Activated CD8-positive, alpha-beta memory T cell treated with anti-CD3 and anti-CD28 coated beads, Interleukin-2, amount 50 U/mL, for 24 hours (primary cell): Measurements from ENCODE around the gene SYK.
"Not testable (repeated sequence)": the region's sequence is repeated elsewhere in the genome, so short reads cannot be mapped to it uniquely, and the experiment has no call there.

Source experiments
- DNase-seq: peaks from one replicate; pipeline ENCODE4 v3.0.0-alpha.2; 2020; ENCODE audit errors: extremely low read depth

SYK gene

GRCh38 chr9:90795871-90796317, 5.7 kb upstream of the SYK start:
- DNase-seq: no peak

- no peak for DNase-seq
Measured at GRCh38 chr9:90799271-90799852, 2.3 kb upstream of the SYK start.

- no peak for DNase-seq
Measured at GRCh38 chr9:90801973-90802322, 329 bp downstream of the SYK start.

GRCh38 chr9:90802386-90802985, 867 bp downstream of the SYK start:
- DNase-seq: no peak

- no peak for DNase-seq
Measured at GRCh38 chr9:90803860-90804593, 2.4 kb downstream of the SYK start.

GRCh38 chr9:90805006-90805996, 3.7 kb downstream of the SYK start:
- no peak for DNase-seq

- DNase-seq: no peak
Measured at GRCh38 chr9:90807006-90807405, 5.4 kb downstream of the SYK start.

GRCh38 chr9:90808398-90808797, 6.8 kb downstream of the SYK start:
- no peak for DNase-seq

- no peak for DNase-seq
Measured at GRCh38 chr9:90808890-90809685, 7.5 kb downstream of the SYK start.

GRCh38 chr9:90810691-90811090, 9.1 kb downstream of the SYK start:
- no peak for DNase-seq

GRCh38 chr9:90813046-90813445, 11.4 kb downstream of the SYK start:
- no peak for DNase-seq

- no peak for DNase-seq
Measured at GRCh38 chr9:90813523-90813922, 11.9 kb downstream of the SYK start.

GRCh38 chr9:90814355-90814754, 12.7 kb downstream of the SYK start:
- no peak for DNase-seq

- DNase-seq: no peak
Measured at GRCh38 chr9:90815183-90815943, 13.7 kb downstream of the SYK start.

- no peak for DNase-seq
Measured at GRCh38 chr9:90815944-90816357, 14.3 kb downstream of the SYK start.

GRCh38 chr9:90816690-90817089, 15.1 kb downstream of the SYK start:
- DNase-seq: no peak

GRCh38 chr9:90818279-90818678, 16.7 kb downstream of the SYK start:
- no peak for DNase-seq

- not testable (repeated sequence) for DNase-seq
Measured at GRCh38 chr9:90820406-90820805, 18.8 kb downstream of the SYK start.

- not testable (repeated sequence) for DNase-seq
Measured at GRCh38 chr9:90821236-90821635, 19.6 kb downstream of the SYK start.

- DNase-seq: no peak
Measured at GRCh38 chr9:90821697-90822096, 20.1 kb downstream of the SYK start.
